ENCODE measurements around the gene MAJIN.

The MAJIN gene

GRCh38 chr11:64892838-64893193 lies 79.1 kb downstream of the MAJIN start:
- Histone ChIP-seq H3K9me3 (ENCODE audit: insufficient read depth, low read length) (no peaks in the 10 kb centered on the region), H4K20me1 (ENCODE audit: insufficient read depth, low read length) (no peaks in the 10 kb centered on the region), H3K27ac (ENCODE audit: low read length) (no peak overlapping the region), H3K9ac (ENCODE audit: low read length) (peak overlapping the region; percentile 53; the same call in 1 of the 2 replicates), H3K36me3 (replicated peaks; ENCODE audit: low read depth, low read length) (peaks cover 4% of the 10 kb centered on the region), H3K4me2 (ENCODE audit: low read length) (peak overlapping the region; percentile 61), H2AFZ (ENCODE audit: low read depth, low read length) (no peak overlapping the region), H3K79me2 (ENCODE audit: low read length) (no peaks in the 10 kb centered on the region), H3K4me3 (ENCODE audit: low read length) (no peak overlapping the region), H3K4me1 (ENCODE audit: low read length) (peaks cover 48% of the 10 kb centered on the region), H3K27me3 (ENCODE audit: low read depth, low read length) (no peaks in the 10 kb centered on the region)
- TF ChIP-seq CTCF (IDR thresholded peaks at IDR 0.05; ENCODE audit: low read depth, low read length) (no peak), EZH2phosphoT487 (IDR thresholded peaks at IDR 0.05; ENCODE audit: low read depth) (no peak)

- H3K36me3 ChIP-seq (replicated peaks; ENCODE audit: low read depth, low read length) = peaks cover 4% of the 10 kb centered on the region
- H2AFZ ChIP-seq (ENCODE audit: low read depth, low read length) = no peak overlapping the region
- no peaks in the 10 kb centered on the region for H3K27me3 ChIP-seq (ENCODE audit: low read depth, low read length)
- no peaks in the 10 kb centered on the region for H3K9me3 ChIP-seq (ENCODE audit: insufficient read depth, low read length)
- H3K9ac ChIP-seq (ENCODE audit: low read length) = no peak overlapping the region
- no peaks in the 10 kb centered on the region for H4K20me1 ChIP-seq (ENCODE audit: insufficient read depth, low read length)
- H3K27ac ChIP-seq (ENCODE audit: low read length) = no peak overlapping the region
- TF ChIP-seq CTCF (IDR thresholded peaks at IDR 0.05; ENCODE audit: low read depth, low read length) (no peak), EZH2phosphoT487 (IDR thresholded peaks at IDR 0.05; ENCODE audit: low read depth) (no peak)
- H3K79me2 ChIP-seq (ENCODE audit: low read length) = no peaks in the 10 kb centered on the region
- no peak overlapping the region for H3K4me3 ChIP-seq (ENCODE audit: low read length)
- H3K4me1 ChIP-seq (ENCODE audit: low read length) = peaks cover 52% of the 10 kb centered on the region
- H3K4me2 ChIP-seq (ENCODE audit: low read length) = no peak overlapping the region
Observed at GRCh38 chr11:64892411-64892831, 79.5 kb downstream of the MAJIN start.

- peaks cover 57% of the 10 kb centered on the region for H3K4me1 ChIP-seq (ENCODE audit: low read length)
- no peak overlapping the region for H3K4me3 ChIP-seq (ENCODE audit: low read length)
- H3K4me2 ChIP-seq (ENCODE audit: low read length) = no peak overlapping the region
- no peaks in the 10 kb centered on the region for H3K79me2 ChIP-seq (ENCODE audit: low read length)
- no peaks in the 10 kb centered on the region for H3K27me3 ChIP-seq (ENCODE audit: low read depth, low read length)
- no peak overlapping the region for H3K9ac ChIP-seq (ENCODE audit: low read length)
- H3K27ac ChIP-seq (ENCODE audit: low read length) = no peak overlapping the region
- H3K9me3 ChIP-seq (ENCODE audit: insufficient read depth, low read length) = no peaks in the 10 kb centered on the region
- TF ChIP-seq EZH2phosphoT487 (IDR thresholded peaks at IDR 0.05; ENCODE audit: low read depth) (no peak), CTCF (IDR thresholded peaks at IDR 0.05; ENCODE audit: low read depth, low read length) (no peak)
- H2AFZ ChIP-seq (ENCODE audit: low read depth, low read length) = no peak overlapping the region
- no peaks in the 10 kb centered on the region for H4K20me1 ChIP-seq (ENCODE audit: insufficient read depth, low read length)
- peaks cover 4% of the 10 kb centered on the region for H3K36me3 ChIP-seq (replicated peaks; ENCODE audit: low read depth, low read length)
Observed at GRCh38 chr11:64891880-64892279, 80.0 kb downstream of the MAJIN start.

- TF ChIP-seq CTCF (IDR thresholded peaks at IDR 0.05; ENCODE audit: low read depth, low read length) (no peak), EZH2phosphoT487 (IDR thresholded peaks at IDR 0.05; ENCODE audit: low read depth) (no peak)
- Histone ChIP-seq H3K4me2 (ENCODE audit: low read length) (no peak overlapping the region), H3K9me3 (ENCODE audit: insufficient read depth, low read length) (no peaks in the 10 kb centered on the region), H3K9ac (ENCODE audit: low read length) (no peak overlapping the region), H4K20me1 (ENCODE audit: insufficient read depth, low read length) (no peaks in the 10 kb centered on the region), H3K4me1 (ENCODE audit: low read length) (peaks cover 58% of the 10 kb centered on the region), H3K36me3 (replicated peaks; ENCODE audit: low read depth, low read length) (peaks cover 4% of the 10 kb centered on the region), H3K27me3 (ENCODE audit: low read depth, low read length) (no peaks in the 10 kb centered on the region), H3K27ac (ENCODE audit: low read length) (no peak overlapping the region), H3K4me3 (ENCODE audit: low read length) (no peak overlapping the region), H3K79me2 (ENCODE audit: low read length) (no peaks in the 10 kb centered on the region), H2AFZ (ENCODE audit: low read depth, low read length) (no peak overlapping the region)
Observed at GRCh38 chr11:64891215-64891848, 80.6 kb downstream of the MAJIN start.

Measured in OCI-LY3 (cell line).